Measurements from ENCODE around the gene COBLL1.
"Not testable (repeated sequence)": the region's sequence is repeated elsewhere in the genome, so short reads cannot be mapped to it uniquely, and the experiment has no call there.

COBLL1 gene

GRCh38 chr2:164841719-164842623 lies at the start of gene COBLL1:
Gene COBLL1, minus strand, starts transcription at chr2:164841823. Its CDS starts 627 bp downstream, at chr2:164841196.
- DNase-seq, result peak; percentile 81

- no peak for DNase-seq
These were observed 48.9 kb upstream of the COBLL1 start for GRCh38 chr2:164890544-164890943.

- no peak for DNase-seq
These were observed 47.0 kb upstream of the COBLL1 start for GRCh38 chr2:164888592-164888991.

- DNase-seq, result no peak
These were observed 46.0 kb upstream of the COBLL1 start for GRCh38 chr2:164887434-164888144.

GRCh38 chr2:164882276-164882675 lies 40.7 kb upstream of the COBLL1 start:
- DNase-seq, result no peak

GRCh38 chr2:164881524-164881923 lies 39.9 kb upstream of the COBLL1 start:
- no peak for DNase-seq

GRCh38 chr2:164879901-164880535 lies 38.4 kb upstream of the COBLL1 start:
- no peak for DNase-seq

- no peak for DNase-seq
These were observed 36.3 kb upstream of the COBLL1 start for GRCh38 chr2:164877927-164878326.

GRCh38 chr2:164877169-164877568 lies 35.5 kb upstream of the COBLL1 start:
- no peak for DNase-seq

- no peak for DNase-seq
These were observed 33.9 kb upstream of the COBLL1 start for GRCh38 chr2:164875334-164876205.

GRCh38 chr2:164873210-164873908 lies 31.7 kb upstream of the COBLL1 start:
- no peak for DNase-seq

GRCh38 chr2:164871404-164871803 lies 29.8 kb upstream of the COBLL1 start:
- no peak for DNase-seq

GRCh38 chr2:164869420-164869772 lies 27.8 kb upstream of the COBLL1 start:
- DNase-seq, result no peak

- DNase-seq, result no peak
These were observed 27.2 kb upstream of the COBLL1 start for GRCh38 chr2:164868563-164869419.

- no peak for DNase-seq
These were observed 26.3 kb upstream of the COBLL1 start for GRCh38 chr2:164867779-164868397.

GRCh38 chr2:164866381-164866780 lies 24.8 kb upstream of the COBLL1 start:
- DNase-seq, result not testable (repeated sequence)

- DNase-seq, result no peak
These were observed 19.0 kb upstream of the COBLL1 start for GRCh38 chr2:164860694-164861042.

- not testable (repeated sequence) for DNase-seq
These were observed 18.5 kb upstream of the COBLL1 start for GRCh38 chr2:164859906-164860693.

- no peak for DNase-seq
These were observed 17.7 kb upstream of the COBLL1 start for GRCh38 chr2:164859251-164859818.

Data from COR-L47 (cell line).